Naive thymus-derived CD8-positive, alpha-beta T cell (primary cell): ENCODE measurements around the gene ZFAND3. TPM values are rescaled to one million over a fixed set of nuclear protein-coding genes. Genes with fewer than 3 reads are reported as not detected.

Experiments used
- ATAC-seq, 2 donors: fragments of 150-1000 bp; cut with Tn5 transposase in 1 of 2; sonication (Bioruptor Pico), chemical (Tn5 transposase) in 1 of 2; 1 replicate in 1 of 2; 2 replicates in 1 of 2; pipeline ENCODE4 v1.10.0; 2021; ENCODE audit warnings: mild to moderate bottlenecking in 2 of 2, moderate library complexity in 2 of 2
- POLR2A ChIA-PET: fragments of 350-600 bp; sonication (Branson Sonifier 250); formaldehyde crosslinking; loops from one replicate; lab custom pipeline; 2021; ENCODE audit warnings: antibody characterized with exemption; lab: Charles Lee
- DNase-seq, 10 donors: peaks; one replicate each; pipeline versions ENCODE4 v3.0.0 to v3.0.0-alpha.2; 2020 to 2022
- H3K27ac Mint-ChIP-seq, 10 donors: one replicate each; pipeline ENCODE4 v1.8.0; 2020 to 2022; ENCODE audit warnings: mild to moderate bottlenecking in 10 of 10, mixed read lengths in 10 of 10, moderate library complexity in 4 of 10, inconsistent platforms in 1 of 10
- H3K27me3 Mint-ChIP-seq, 5 donors: one replicate each; pipeline ENCODE4 v1.8.0; 2021 to 2022; ENCODE audit warnings: mixed read lengths in 5 of 5
- H3K36me3 Mint-ChIP-seq, 3 donors: one replicate each; pipeline ENCODE4 v1.8.0; 2020 to 2022; ENCODE audit warnings: mixed read lengths in 3 of 3, mild to moderate bottlenecking in 2 of 3, inconsistent platforms in 1 of 3
- H3K4me1 Mint-ChIP-seq, 4 donors: one replicate each; pipeline ENCODE4 v1.8.0; 2021 to 2022; ENCODE audit warnings: mixed read lengths in 4 of 4
- H3K4me3 Mint-ChIP-seq, 10 donors: one replicate each; pipeline ENCODE4 v1.8.0; 2020 to 2022; ENCODE audit warnings: mild to moderate bottlenecking in 10 of 10, mixed read lengths in 10 of 10, moderate library complexity in 6 of 10, inconsistent platforms in 1 of 10
- H3K9me3 Mint-ChIP-seq, 9 donors: one replicate each; pipeline ENCODE4 v1.8.0; 2020 to 2022; ENCODE audit warnings: mixed read lengths in 9 of 9, mild to moderate bottlenecking in 3 of 9, inconsistent platforms in 1 of 9, moderate library complexity in 1 of 9
- polyA plus RNA-seq, 3 donors: library from polyadenylated mRNA; unstranded; fragments of 300-500 nt; fragmentation: Illumina TruSeq; gene quantifications; one replicate each; pipeline ENCODE4 v1.2.3, GENCODE V29; 2021
- total RNA-seq, 8 experiments: library from RNA in 2 of 8; stranded (reverse) in 2 of 8; gene quantifications; one replicate each; pipeline ENCODE4 v1.2.3 and lab custom pipeline; 2021 to 2026

Gene ZFAND3
- total and polyA plus RNA-seq, 5 experiments from 2014 or later, result 3.7 to 33.8 (median 4.5) TPM

- peaks cover 23 to 80% (median 69%) of the 10 kb centered on the region in 4 donors for H3K4me1 Mint-ChIP-seq
- peaks cover 0 to 30% (median 6%) of the 10 kb centered on the region in 3 donors for H3K36me3 Mint-ChIP-seq
- H3K27me3 Mint-ChIP-seq, result no peaks in the 10 kb centered on the region
- POLR2A ChIA-PET, result no interaction called here
- DNase-seq (no peak), ATAC-seq (no peak)
- H3K9me3 Mint-ChIP-seq, result no peaks in the 10 kb centered on the region
- H3K4me3 Mint-ChIP-seq, result no peak overlapping the region
- H3K27ac Mint-ChIP-seq, result peak overlapping the region in 1 of 10 donors; percentile 19
These were observed 21.4 kb downstream of the ZFAND3 start for GRCh38 chr6:37840940-37841300.

GRCh38 chr6:37845026-37845911 is 25.7 kb downstream of the ZFAND3 start:
- Mint-ChIP-seq H3K27me3 (no peaks in the 10 kb centered on the region), H3K4me3 (peak overlapping the region in 5 of 10 donors; percentile 15 to 52 (median 22)), H3K27ac (peak overlapping the region in 1 of 10 donors; percentile 8), H3K36me3 (peaks cover 0 to 9% (median 0%) of the 10 kb centered on the region in 3 donors), H3K4me1 (peaks cover 24 to 92% (median 81%) of the 10 kb centered on the region in 4 donors), H3K9me3 (no peaks in the 10 kb centered on the region)
- ATAC-seq (no peak), DNase-seq (no peak)
- POLR2A ChIA-PET, result no interaction called here

GRCh38 chr6:37845930-37846329 is 26.4 kb downstream of the ZFAND3 start:
- peaks cover 0 to 6% (median 0%) of the 10 kb centered on the region in 3 donors for H3K36me3 Mint-ChIP-seq
- H3K9me3 Mint-ChIP-seq, result no peaks in the 10 kb centered on the region
- peaks cover 27 to 92% (median 81%) of the 10 kb centered on the region in 4 donors for H3K4me1 Mint-ChIP-seq
- H3K27me3 Mint-ChIP-seq, result no peaks in the 10 kb centered on the region
- ATAC-seq (no peak), DNase-seq (no peak)
- peak overlapping the region in 2 of 10 donors; percentile 3 to 8 for H3K27ac Mint-ChIP-seq
- POLR2A ChIA-PET, result interaction anchor here (1.5 kb wide), 1 partner anchor 15 kb away, joined by 4 read pairs; no protein-coding TSS in a partner anchor
- no peak overlapping the region for H3K4me3 Mint-ChIP-seq

GRCh38 chr6:37847704-37848103 is 28.2 kb downstream of the ZFAND3 start:
- DNase-seq (no peak), ATAC-seq (no peak)
- Mint-ChIP-seq H3K4me1 (peaks cover 27 to 92% (median 83%) of the 10 kb centered on the region in 4 donors), H3K36me3 (peaks cover 0 to 6% (median 0%) of the 10 kb centered on the region in 3 donors), H3K27ac (peak overlapping the region in 4 of 10 donors; percentile 15 to 48 (median 22)), H3K27me3 (no peaks in the 10 kb centered on the region), H3K4me3 (no peak overlapping the region), H3K9me3 (no peaks in the 10 kb centered on the region)
- POLR2A ChIA-PET, result no interaction called here

GRCh38 chr6:37848371-37848770 is 28.8 kb downstream of the ZFAND3 start:
- ATAC-seq, result no peak
- DNase-seq, result no peak
- H3K36me3 Mint-ChIP-seq, result peaks cover 0 to 8% (median 0%) of the 10 kb centered on the region in 3 donors
- H3K27ac Mint-ChIP-seq, result peak overlapping the region in 3 of 10 donors; percentile 1 to 48 (median 27)
- no peaks in the 10 kb centered on the region for H3K27me3 Mint-ChIP-seq
- no peak overlapping the region for H3K4me3 Mint-ChIP-seq
- POLR2A ChIA-PET, result interaction anchor here (0.6 kb wide), 1 partner anchor 393 kb away, joined by 3 read pairs; no protein-coding TSS in a partner anchor
- no peaks in the 10 kb centered on the region for H3K9me3 Mint-ChIP-seq
- peaks cover 29 to 91% (median 82%) of the 10 kb centered on the region in 4 donors for H3K4me1 Mint-ChIP-seq

GRCh38 chr6:37850260-37850659 is 30.7 kb downstream of the ZFAND3 start:
- POLR2A ChIA-PET, result no interaction called here
- no peak for ATAC-seq
- peaks cover 20 to 80% (median 71%) of the 10 kb centered on the region in 4 donors for H3K4me1 Mint-ChIP-seq

GRCh38 chr6:37850728-37851285 is 31.3 kb downstream of the ZFAND3 start:
- POLR2A ChIA-PET, result no interaction called here
- peak overlapping the region in 2 of 10 donors; percentile 3 to 28 for H3K4me3 Mint-ChIP-seq

More at GRCh38 chr6:37850260-37850659, 30.7 kb downstream of the ZFAND3 start:
- Mint-ChIP-seq H3K4me3 (no peak overlapping the region), H3K9me3 (no peaks in the 10 kb centered on the region), H3K27ac (peak overlapping the region in 3 of 10 donors; percentile 1 to 63 (median 5)), H3K36me3 (peaks cover 0 to 8% (median 0%) of the 10 kb centered on the region in 3 donors), H3K27me3 (no peaks in the 10 kb centered on the region)
- no peak for DNase-seq

GRCh38 chr6:37851997-37852524 is 32.5 kb downstream of the ZFAND3 start:
- Mint-ChIP-seq H3K4me3 (peak overlapping the region in 1 of 10 donors; percentile 5), H3K4me1 (peaks cover 25 to 82% (median 73%) of the 10 kb centered on the region in 4 donors)
- POLR2A ChIA-PET, result no interaction called here

More at GRCh38 chr6:37850728-37851285, 31.3 kb downstream of the ZFAND3 start:
- H3K9me3 Mint-ChIP-seq, result no peaks in the 10 kb centered on the region
- peaks cover 0 to 5% (median 0%) of the 10 kb centered on the region in 3 donors for H3K36me3 Mint-ChIP-seq
- H3K27me3 Mint-ChIP-seq, result no peaks in the 10 kb centered on the region
- DNase-seq (no peak), ATAC-seq (peak in 1 of 2 donors; percentile 32)
- peak overlapping the region in 7 of 10 donors; percentile 2 to 72 (median 53) for H3K27ac Mint-ChIP-seq
- peaks cover 20 to 80% (median 72%) of the 10 kb centered on the region in 4 donors for H3K4me1 Mint-ChIP-seq

GRCh38 chr6:37856285-37856684 is 36.8 kb downstream of the ZFAND3 start:
- H3K36me3 Mint-ChIP-seq, result peaks cover 0 to 5% (median 3%) of the 10 kb centered on the region in 3 donors
- peak overlapping the region in 2 of 10 donors; percentile 4 to 25 for H3K4me3 Mint-ChIP-seq
- DNase-seq (no peak), ATAC-seq (no peak)
- no peaks in the 10 kb centered on the region for H3K27me3 Mint-ChIP-seq
- peaks cover 32 to 82% (median 68%) of the 10 kb centered on the region in 4 donors for H3K4me1 Mint-ChIP-seq
- peak overlapping the region in 2 of 10 donors; percentile 50 to 81 for H3K27ac Mint-ChIP-seq
- POLR2A ChIA-PET, result no interaction called here
- H3K9me3 Mint-ChIP-seq, result no peaks in the 10 kb centered on the region

More at GRCh38 chr6:37851997-37852524, 32.5 kb downstream of the ZFAND3 start:
- ATAC-seq (no peak), DNase-seq (no peak)
- no peaks in the 10 kb centered on the region for H3K9me3 Mint-ChIP-seq
- peaks cover 0 to 5% (median 3%) of the 10 kb centered on the region in 3 donors for H3K36me3 Mint-ChIP-seq
- no peaks in the 10 kb centered on the region for H3K27me3 Mint-ChIP-seq
- peak overlapping the region in 4 of 10 donors; percentile 17 to 48 (median 24) for H3K27ac Mint-ChIP-seq

- H3K27ac Mint-ChIP-seq, result peak overlapping the region in 3 of 10 donors; percentile 6 to 10 (median 7)
- H3K36me3 Mint-ChIP-seq, result peaks cover 0 to 11% (median 3%) of the 10 kb centered on the region in 3 donors
- DNase-seq (no peak), ATAC-seq (no peak)
- POLR2A ChIA-PET, result no interaction called here
- H3K9me3 Mint-ChIP-seq, result no peaks in the 10 kb centered on the region
- peak overlapping the region in 1 of 10 donors; percentile 1 for H3K4me3 Mint-ChIP-seq
- no peaks in the 10 kb centered on the region for H3K27me3 Mint-ChIP-seq
- H3K4me1 Mint-ChIP-seq, result peaks cover 28 to 78% (median 60%) of the 10 kb centered on the region in 4 donors
These were observed 38.8 kb downstream of the ZFAND3 start for GRCh38 chr6:37858363-37858762.

GRCh38 chr6:37860226-37860839 is 40.8 kb downstream of the ZFAND3 start:
- peak in 4 of 10 donors; percentile 13 to 19 (median 18) for DNase-seq
- POLR2A ChIA-PET, result interaction anchor here (0.6 to 0.7 kb wide), 2 partner anchors 48 to 603 kb away, joined by 3 to 5 read pairs; no protein-coding TSS in a partner anchor

GRCh38 chr6:37861452-37861851 is 41.9 kb downstream of the ZFAND3 start:
- ATAC-seq (no peak), DNase-seq (no peak)
- Mint-ChIP-seq H3K4me1 (peaks cover 30 to 85% (median 72%) of the 10 kb centered on the region in 4 donors), H3K36me3 (peaks cover 0 to 12% (median 0%) of the 10 kb centered on the region in 3 donors), H3K9me3 (no peaks in the 10 kb centered on the region), H3K27me3 (no peaks in the 10 kb centered on the region), H3K4me3 (peak overlapping the region in 1 of 10 donors; percentile 19), H3K27ac (peak overlapping the region in 3 of 10 donors; percentile 7 to 25 (median 23))
- POLR2A ChIA-PET, result no interaction called here

More at GRCh38 chr6:37860226-37860839, 40.8 kb downstream of the ZFAND3 start:
- H3K4me1 Mint-ChIP-seq, result peaks cover 30 to 85% (median 72%) of the 10 kb centered on the region in 4 donors
- H3K27ac Mint-ChIP-seq, result no peak overlapping the region
- no peak for ATAC-seq
- H3K9me3 Mint-ChIP-seq, result no peaks in the 10 kb centered on the region
- H3K36me3 Mint-ChIP-seq, result peaks cover 0 to 12% (median 3%) of the 10 kb centered on the region in 3 donors
- no peak overlapping the region for H3K4me3 Mint-ChIP-seq
- no peaks in the 10 kb centered on the region for H3K27me3 Mint-ChIP-seq
